GM12878 (cell line): ENCODE results near the gene GID4. TPM values are rescaled to one million over a fixed set of nuclear protein-coding genes. Genes with fewer than 3 reads are reported as not detected.

Source experiments
- ATAC-seq: fragments of 200-7000 bp; cut with Tn5 transposase; 3 replicates; pipeline ENCODE4 v1.9.1; 2020; ENCODE audit warnings: mild to moderate bottlenecking, moderate library complexity
- BruUV-seq: library from RNA; stranded (reverse); fragments of 400-500 nt; replicated peaks from 2 replicates; lab custom pipeline; 2021; lab: Mats Ljungman, UMichigan
- CTCF ChIA-PET: fragments of 300-600 bp; sonication (Branson Sonifier 250); formaldehyde crosslinking; extraction: SDS; loops from one replicate; lab custom pipeline; 2021; ENCODE audit warnings: inconsistent platforms; lab: Yijun Ruan, JAX
- POLR2A ChIA-PET: fragments of 350-600 bp; formaldehyde crosslinking; extraction: SDS; loops from one replicate; lab custom pipeline; 2021; ENCODE audit warnings: inconsistent platforms; lab: Charles Lee
- RAD21 ChIA-PET: fragments of 300-600 bp; sonication (Branson Sonifier 250); formaldehyde crosslinking; loops from one replicate; lab custom pipeline; 2023; ENCODE audit warnings: antibody characterized with exemption; ENCODE audit not compliant: unreplicated experiment; lab: Charles Lee
- SMC1A ChIA-PET: fragments of 300-600 bp; sonication (Branson Sonifier 250); formaldehyde crosslinking; loops from one replicate; lab custom pipeline; 2023; ENCODE audit not compliant: unreplicated experiment, uncharacterized antibody; lab: Charles Lee
- DNase-seq: peaks from one replicate; pipeline ENCODE4 v3.0.0-alpha.2; 2011; ENCODE audit warnings: low read depth, low spot score
- FAIRE-seq: peaks from 3 replicates; lab custom pipeline; 2011; peaks lifted over from hg19 to GRCh38; lab: Jason Lieb, UNC
- H2AFZ ChIP-seq: 2 replicates; pipeline ENCODE4 v1.6.0; 2011; ENCODE audit warnings: low read depth, low read length, control low read depth; ENCODE audit not compliant: control insufficient read depth
- H3K27ac ChIP-seq: 2 replicates; pipeline ENCODE4 v1.5.1; 2011; ENCODE audit warnings: control low read depth; ENCODE audit not compliant: control insufficient read depth, insufficient read depth
- H3K27me3 ChIP-seq, 2 experiments: replicated peaks in 1 of 2; 2 replicates each; pipeline versions ENCODE4 v1.6.0 to v1.6.1; 2011; ENCODE audit warnings: low read length in 1 of 2; ENCODE audit not compliant: control insufficient read depth in 2 of 2, insufficient read depth in 2 of 2
- H3K36me3 ChIP-seq, 2 experiments: 2 replicates each; pipeline ENCODE4 v1.5.1; 2011; ENCODE audit warnings: low read length in 1 of 2; ENCODE audit not compliant: control insufficient read depth in 2 of 2, insufficient read depth in 2 of 2
- H3K4me1 ChIP-seq: 2 replicates; pipeline ENCODE4 v1.6.1; 2011; ENCODE audit warnings: mild to moderate bottlenecking, low read length, moderate library complexity, mixed read lengths; ENCODE audit not compliant: control insufficient read depth, insufficient read depth
- H3K4me2 ChIP-seq: 2 replicates; pipeline ENCODE4 v1.6.0; 2011; ENCODE audit warnings: control low read depth; ENCODE audit not compliant: control insufficient read depth, insufficient read depth
- H3K4me3 ChIP-seq: fragments of 200-600 bp; sonication (generic); 2 replicates; pipeline ENCODE4 v1.5.1; 2016
- H3K79me2 ChIP-seq: 2 replicates; pipeline ENCODE4 v1.6.0; 2011; ENCODE audit warnings: low read length; ENCODE audit not compliant: control insufficient read depth, insufficient read depth
- H3K9ac ChIP-seq: 2 replicates; pipeline ENCODE4 v1.8.0; 2011; ENCODE audit warnings: low read length, control low read depth, mixed read lengths; ENCODE audit not compliant: control insufficient read depth, insufficient read depth
- H3K9me3 ChIP-seq: replicated peaks from 3 replicates; pipeline ENCODE4 v1.5.1; 2011; ENCODE audit warnings: mild to moderate bottlenecking, low read length; ENCODE audit not compliant: control insufficient read depth, insufficient read depth
- H4K20me1 ChIP-seq: 2 replicates; pipeline ENCODE4 v1.6.0; 2011; ENCODE audit not compliant: control insufficient read depth, insufficient read depth
- CBX5 ChIP-seq: sonication (generic); IDR thresholded peaks from 2 replicates; pipeline ENCODE4 v1.6.1; 2016; ENCODE audit warnings: low read depth, moderate library complexity, mild to moderate bottlenecking, inconsistent platforms
- HCFC1 ChIP-seq: fragments of 150-350 bp; IDR thresholded peaks from 2 replicates; pipeline ENCODE4 v1.6.1; 2014; ENCODE audit warnings: low read length
- HDAC2 ChIP-seq: fragments of 200-600 bp; sonication (generic); IDR thresholded peaks from 2 replicates; pipeline ENCODE4 v1.6.1; 2017
- HDAC6 ChIP-seq: fragments of 200-600 bp; sonication (generic); IDR thresholded peaks from one replicate; pipeline ENCODE4 v1.8.0; 2017; ENCODE audit warnings: antibody characterized with exemption; ENCODE audit not compliant: unreplicated experiment
- MYB ChIP-seq: fragments of 150-350 bp; IDR thresholded peaks from 2 replicates; pipeline ENCODE4 v1.6.1; 2014; ENCODE audit warnings: mild to moderate bottlenecking, low read depth, low read length, borderline replicate concordance
- NFIC ChIP-seq: IDR thresholded peaks from 2 replicates; pipeline ENCODE4 v1.6.1; 2012; ENCODE audit warnings: low read depth, mild to moderate bottlenecking, inconsistent platforms, low read length, moderate library complexity
- NFXL1 ChIP-seq: fragments of 450-650 bp; IDR thresholded peaks from 2 replicates; pipeline ENCODE4 v1.6.1; 2017; ENCODE audit warnings: antibody characterized with exemption, mild to moderate bottlenecking, borderline replicate concordance
- NR2F1 ChIP-seq: fragments of 450-650 bp; conservative IDR thresholded peaks from 2 replicates; pipeline ENCODE4 v1.6.1; 2017; ENCODE audit warnings: mild to moderate bottlenecking
- RELA ChIP-seq: fragments of 450-650 bp; IDR thresholded peaks from 2 replicates; pipeline ENCODE4 v1.8.0; 2014; ENCODE audit warnings: borderline replicate concordance; ENCODE audit not compliant: partially characterized antibody
- SREBF1 ChIP-seq: IDR thresholded peaks from 2 replicates; pipeline ENCODE4 v1.6.1; 2012; ENCODE audit warnings: mild to moderate bottlenecking, low read length
- SREBF2 ChIP-seq: IDR thresholded peaks from 2 replicates; pipeline ENCODE4 v1.6.1; 2012; ENCODE audit warnings: mild to moderate bottlenecking, low read length
- ZNF207 ChIP-seq: fragments of 450-650 bp; IDR thresholded peaks from 2 replicates; pipeline ENCODE4 v1.6.1; 2014; ENCODE audit warnings: antibody characterized with exemption, mild to moderate bottlenecking, borderline replicate concordance
- WGBS: methylation state at CpG from one replicate; pipeline ENCODE4 v1.1.6; 2016; ENCODE audit warnings: low lambda C conversion rate; ENCODE audit not compliant: insufficient replicate concordance, insufficient coverage; ENCODE audit errors: missing lambda C conversion rate; 5-methylcytosine and 5-hydroxymethylcytosine counted together
- in situ Hi-C: fragments of 300-500 bp; cut with MboI; formaldehyde crosslinking; loops from 9 replicates; pipeline ENCODE4 v1.14.3; 2018; ENCODE audit warnings: mixed read lengths
- intact Hi-C: fragments of 100-400 bp; cut with micrococcal nuclease; formaldehyde crosslinking; loops from one replicate; pipeline ENCODE4 v1.14.2; 2022; ENCODE audit not compliant: unreplicated experiment
- polyA plus RNA-seq, 11 experiments: library from polyadenylated mRNA; depleted of rRNA in 4 of 11; unstranded in 6 of 11; stranded (reverse) in 5 of 11; fragments of >200 nt; fragmentation: Nextera tagmentation in 4 of 11; fragmentation: Illumina TruSeq in 1 of 11; extraction: Ambion mirVana in 4 of 11; extraction: Trizol in 1 of 11; gene quantifications; 1 replicate in 1 of 11; 2 replicates in 10 of 11; pipeline versions ENCODE4 v1.2.1 to v1.2.3, GENCODE V29; 2011 to 2016; ENCODE audit warnings: inconsistent platforms in 2 of 11, missing spikeins in 2 of 11, low read depth in 1 of 11
- total RNA-seq, 4 experiments: library from RNA; depleted of rRNA in 3 of 4; stranded (reverse); fragments of >200 nt in 3 of 4; fragmentation: Illumina TruSeq in 1 of 4; extraction: Trizol in 1 of 4; gene quantifications; 2 replicates each; pipeline versions ENCODE4 v1.2.1 to v1.2.3, GENCODE V29; 2013 to 2021
- TF ChIP-seq, protein P1 (sequence below): IDR thresholded peaks from 2 replicates; pipeline ENCODE4 v1.6.1; 2011; ENCODE audit warnings: low read depth, low read length, improper control_type of control experiment, borderline replicate concordance
- TF ChIP-seq, protein P2 (sequence below): fragments of 450-650 bp; IDR thresholded peaks from 2 replicates; pipeline ENCODE4 v1.6.1; 2017; ENCODE audit warnings: borderline replicate concordance

The GID4 gene
- total and polyA plus RNA-seq, 10 of the 15 experiments (the other 5 are each of a cell fraction or from before 2014, with no cell fraction given) = 0.93 to 7.3 (median 3.6) TPM

DNA sequence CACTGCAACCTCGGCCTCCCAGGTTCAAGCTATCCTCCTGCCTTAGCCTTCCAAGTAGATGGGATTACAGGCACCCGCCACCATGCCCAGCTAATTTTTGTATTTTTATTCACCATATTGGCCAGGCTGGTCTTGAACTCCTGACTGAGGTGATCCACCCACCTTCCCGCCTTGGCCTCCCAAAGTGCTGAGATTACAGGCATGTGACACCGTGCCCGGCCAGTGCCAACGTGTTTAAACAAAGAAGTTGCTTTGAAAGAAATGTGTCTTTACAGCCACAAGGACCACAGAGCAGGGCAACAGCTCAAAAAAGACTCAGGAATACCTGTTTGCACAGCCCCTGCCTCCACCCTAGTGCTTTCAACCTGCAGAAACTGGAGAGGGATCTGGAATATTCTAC is 25.2 kb upstream of the GID4 start:
- CTCF ChIA-PET = interaction anchor here (1.3 to 1.7 kb wide), 2 partner anchors 19 to 95 kb away, joined by 4 to 6 read pairs; no protein-coding TSS in a partner anchor
- Histone ChIP-seq H3K36me3 (peaks cover 0 to 8% of the 10 kb centered on the region in 2 experiments; a peak in 2 of 4 replicates), H4K20me1 (no peaks in the 10 kb centered on the region), H3K27me3 (no peaks in the 10 kb centered on the region), H3K27ac (no peak overlapping the region), H3K9ac (no peak overlapping the region), H3K4me3 (no peak overlapping the region), H3K9me3 (no peaks in the 10 kb centered on the region), H2AFZ (no peak overlapping the region), H3K79me2 (no peaks in the 10 kb centered on the region), H3K4me1 (no peaks in the 10 kb centered on the region), H3K4me2 (no peak overlapping the region)
- RAD21 ChIA-PET = no interaction called here
- intact Hi-C loops = no loop called here
- 98% methylated on average over 6 of the region's 6 CpGs for WGBS
- no TSS peak for BruUV-seq
- ATAC-seq (no peak), FAIRE-seq (no peak), DNase-seq (no peak)
- POLR2A ChIA-PET = no interaction called here
- no peak for TF ChIP-seq SREBF2
- TF ChIP-seq HDAC2 = no peak
- no peak for TF ChIP-seq NR2F1
- TF ChIP-seq CBX5 = no peak
- no peak for TF ChIP-seq MYB
- no peak for TF ChIP-seq NFXL1
- TF ChIP-seq SREBF1 = no peak
- SMC1A ChIA-PET = interaction anchor here (1.6 kb wide), 1 partner anchor 95 kb away, joined by 5 read pairs; no protein-coding TSS in a partner anchor
- in situ Hi-C loops = no loop called here

DNA sequence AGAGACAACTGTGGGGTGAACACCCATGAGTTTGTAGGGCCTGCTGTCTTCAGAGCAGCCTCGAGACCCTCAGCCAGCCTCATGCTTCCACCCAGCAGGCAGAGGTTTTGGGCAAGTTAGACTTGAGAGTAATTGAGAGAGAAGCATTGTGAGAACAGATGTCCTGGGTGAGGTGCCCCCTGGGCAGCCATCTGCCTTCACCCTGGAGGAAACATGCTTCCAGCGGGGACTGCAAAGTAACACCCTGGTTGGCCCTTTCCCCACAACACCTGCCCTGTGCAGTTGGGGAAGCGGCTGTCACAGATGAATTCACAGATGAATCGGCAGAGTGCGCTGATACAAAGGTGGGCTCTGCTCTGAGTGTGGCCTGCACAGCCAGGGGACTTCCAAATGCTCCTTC is 23.6 kb upstream of the GID4 start:
- Histone ChIP-seq H4K20me1 (no peaks in the 10 kb centered on the region), H3K9me3 (no peaks in the 10 kb centered on the region), H3K79me2 (no peaks in the 10 kb centered on the region), H3K4me2 (no peak overlapping the region), H3K27ac (no peak overlapping the region), H3K4me1 (no peaks in the 10 kb centered on the region), H3K36me3 (peaks cover 0 to 8% of the 10 kb centered on the region in 2 experiments; a peak in 2 of 4 replicates), H2AFZ (no peak overlapping the region), H3K27me3 (no peaks in the 10 kb centered on the region), H3K4me3 (no peak overlapping the region), H3K9ac (no peak overlapping the region)
- BruUV-seq = no TSS peak
- CTCF ChIA-PET = no interaction called here
- 91% methylated on average over 5 of the region's 5 CpGs for WGBS
- POLR2A ChIA-PET = no interaction called here
- FAIRE-seq (no peak), DNase-seq (no peak), ATAC-seq (no peak)
- in situ Hi-C loops = no loop called here
- SMC1A ChIA-PET = no interaction called here
- RAD21 ChIA-PET = interaction anchor here (1.1 kb wide), 1 partner anchor 18 kb away, joined by 7 read pairs; no protein-coding TSS in a partner anchor
- intact Hi-C loops = no loop called here
- TF ChIP-seq, protein P1, sequence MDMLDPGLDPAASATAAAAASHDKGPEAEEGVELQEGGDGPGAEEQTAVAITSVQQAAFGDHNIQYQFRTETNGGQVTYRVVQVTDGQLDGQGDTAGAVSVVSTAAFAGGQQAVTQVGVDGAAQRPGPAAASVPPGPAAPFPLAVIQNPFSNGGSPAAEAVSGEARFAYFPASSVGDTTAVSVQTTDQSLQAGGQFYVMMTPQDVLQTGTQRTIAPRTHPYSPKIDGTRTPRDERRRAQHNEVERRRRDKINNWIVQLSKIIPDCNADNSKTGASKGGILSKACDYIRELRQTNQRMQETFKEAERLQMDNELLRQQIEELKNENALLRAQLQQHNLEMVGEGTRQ = no peak
- no peak for TF ChIP-seq ZNF207
- TF ChIP-seq SREBF1 = no peak
- TF ChIP-seq RELA = no peak
- TF ChIP-seq, protein P2, sequence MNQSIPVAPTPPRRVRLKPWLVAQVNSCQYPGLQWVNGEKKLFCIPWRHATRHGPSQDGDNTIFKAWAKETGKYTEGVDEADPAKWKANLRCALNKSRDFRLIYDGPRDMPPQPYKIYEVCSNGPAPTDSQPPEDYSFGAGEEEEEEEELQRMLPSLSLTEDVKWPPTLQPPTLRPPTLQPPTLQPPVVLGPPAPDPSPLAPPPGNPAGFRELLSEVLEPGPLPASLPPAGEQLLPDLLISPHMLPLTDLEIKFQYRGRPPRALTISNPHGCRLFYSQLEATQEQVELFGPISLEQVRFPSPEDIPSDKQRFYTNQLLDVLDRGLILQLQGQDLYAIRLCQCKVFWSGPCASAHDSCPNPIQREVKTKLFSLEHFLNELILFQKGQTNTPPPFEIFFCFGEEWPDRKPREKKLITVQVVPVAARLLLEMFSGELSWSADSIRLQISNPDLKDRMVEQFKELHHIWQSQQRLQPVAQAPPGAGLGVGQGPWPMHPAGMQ = no peak
- TF ChIP-seq NFIC = no peak
- TF ChIP-seq HDAC6 = no peak
- TF ChIP-seq HCFC1 = no peak
